Measurements from ENCODE around the gene AGPAT2.

The AGPAT2 gene

GRCh38 chr9:136722093-136722968 lies 35.1 kb upstream of the AGPAT2 start:
- Mint-ChIP-seq H3K4me1 (peaks cover 40% of the 10 kb centered on the region), H3K9me3 (no peaks in the 10 kb centered on the region), H3K36me3 (ENCODE audit: low read depth) (peaks cover 30% of the 10 kb centered on the region), H3K27me3 (ENCODE audit: low read depth, poor library complexity) (no peaks in the 10 kb centered on the region), H3K4me3 (no peak overlapping the region), H3K27ac (no peak overlapping the region)
- TF ChIP-seq CTCF (IDR thresholded peaks at IDR 0.05), result no peak
- DNase-seq, result no peak

DNA sequence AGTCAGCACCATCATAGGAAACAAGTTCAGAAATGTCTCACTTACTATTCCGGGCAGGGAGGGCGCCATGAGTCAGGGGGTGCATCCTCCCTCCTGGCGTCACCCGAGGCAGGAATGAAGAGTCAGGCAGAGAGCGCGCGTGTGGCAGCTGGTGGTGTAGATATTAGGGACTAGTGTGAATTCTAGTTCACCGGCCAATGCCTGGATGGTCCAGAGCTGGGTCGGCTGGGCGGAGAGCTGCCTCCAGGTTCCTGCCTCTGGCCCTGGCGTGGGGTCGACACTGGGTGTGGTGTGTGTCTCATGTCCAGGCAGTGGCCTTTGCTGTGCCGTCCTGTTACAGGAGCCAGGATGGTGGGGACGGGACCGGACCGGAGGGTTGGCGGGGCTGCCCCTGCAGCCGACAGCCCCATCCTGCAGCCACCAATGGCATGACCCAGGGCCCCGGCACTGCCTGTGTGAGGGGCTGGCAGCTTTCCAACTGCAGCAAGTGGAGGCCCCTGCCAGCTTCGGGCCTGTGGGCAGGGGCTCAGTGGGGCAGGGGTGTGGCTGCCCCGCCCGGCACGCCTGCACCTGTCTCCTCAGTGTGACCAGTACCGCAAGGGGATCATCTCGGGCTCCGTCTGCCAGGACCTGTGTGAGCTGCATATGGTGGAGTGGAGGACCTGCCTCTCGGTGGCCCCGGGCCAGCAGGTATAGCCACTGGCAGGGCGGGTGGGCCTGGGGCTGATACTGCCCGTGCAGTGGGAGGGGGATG lies 34.3 kb upstream of the AGPAT2 start:
- no peak for TF ChIP-seq CTCF (IDR thresholded peaks at IDR 0.05)
- Mint-ChIP-seq H3K9me3 (no peaks in the 10 kb centered on the region), H3K4me3 (no peak overlapping the region), H3K27ac (peak overlapping the region; percentile 72), H3K27me3 (ENCODE audit: low read depth, poor library complexity) (no peaks in the 10 kb centered on the region), H3K4me1 (peaks cover 31% of the 10 kb centered on the region), H3K36me3 (ENCODE audit: low read depth) (peaks cover 25% of the 10 kb centered on the region)
- DNase-seq, result no peak

GRCh38 chr9:136720898-136721338 lies 33.7 kb upstream of the AGPAT2 start:
- H3K4me1 Mint-ChIP-seq, result peaks cover 28% of the 10 kb centered on the region
- no peaks in the 10 kb centered on the region for H3K27me3 Mint-ChIP-seq (ENCODE audit: low read depth, poor library complexity)
- peaks cover 19% of the 10 kb centered on the region for H3K36me3 Mint-ChIP-seq (ENCODE audit: low read depth)
- DNase-seq, result no peak
- TF ChIP-seq CTCF (IDR thresholded peaks at IDR 0.05), result no peak
- no peak overlapping the region for H3K4me3 Mint-ChIP-seq
- peak overlapping the region; percentile 72 for H3K27ac Mint-ChIP-seq
- no peaks in the 10 kb centered on the region for H3K9me3 Mint-ChIP-seq

DNA sequence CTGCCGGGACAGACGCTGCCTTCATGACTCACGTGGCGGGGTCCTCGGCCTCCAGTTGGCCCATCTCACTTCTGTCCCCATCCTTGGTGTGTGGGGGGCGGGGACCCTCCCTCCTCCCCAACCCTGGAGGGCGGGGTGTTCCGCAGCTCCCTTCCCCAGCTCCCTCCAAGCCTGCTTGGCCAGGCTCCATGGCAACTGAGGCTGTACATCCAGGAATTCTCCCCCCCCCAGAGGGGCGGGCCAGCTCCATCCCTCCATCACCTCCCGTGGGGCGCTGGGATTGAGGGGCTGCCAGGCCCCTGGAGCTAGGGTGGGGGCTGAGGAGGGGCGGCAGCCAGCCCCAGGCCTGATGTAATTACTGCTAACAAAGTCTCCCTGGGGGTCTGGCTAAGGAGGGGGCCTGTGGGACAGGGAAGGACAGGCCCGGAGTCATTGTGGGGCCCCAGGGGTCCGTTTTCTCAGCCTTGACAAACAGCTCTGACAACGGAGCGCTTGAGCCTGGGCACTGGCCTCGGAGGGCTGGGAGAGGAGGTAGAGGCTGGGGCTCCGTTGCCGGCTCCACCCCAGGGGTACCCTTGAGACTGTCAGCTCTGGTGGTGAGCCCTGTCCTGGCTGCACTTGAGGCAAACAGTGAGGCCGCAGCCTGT lies 33.1 kb upstream of the AGPAT2 start:
- no peak for TF ChIP-seq CTCF (IDR thresholded peaks at IDR 0.05)
- DNase-seq, result peak; percentile 55
- no peaks in the 10 kb centered on the region for H3K27me3 Mint-ChIP-seq (ENCODE audit: low read depth, poor library complexity)
- no peak overlapping the region for H3K4me3 Mint-ChIP-seq
- H3K27ac Mint-ChIP-seq, result peak overlapping the region; percentile 64
- peaks cover 27% of the 10 kb centered on the region for H3K4me1 Mint-ChIP-seq
- peaks cover 14% of the 10 kb centered on the region for H3K36me3 Mint-ChIP-seq (ENCODE audit: low read depth)
- H3K9me3 Mint-ChIP-seq, result no peaks in the 10 kb centered on the region

GRCh38 chr9:136719195-136719880 lies 32.1 kb upstream of the AGPAT2 start:
- Mint-ChIP-seq H3K9me3 (no peaks in the 10 kb centered on the region), H3K27me3 (ENCODE audit: low read depth, poor library complexity) (no peaks in the 10 kb centered on the region), H3K27ac (no peak overlapping the region), H3K4me3 (no peak overlapping the region), H3K4me1 (peaks cover 27% of the 10 kb centered on the region), H3K36me3 (ENCODE audit: low read depth) (peaks cover 9% of the 10 kb centered on the region)
- no peak for TF ChIP-seq CTCF (IDR thresholded peaks at IDR 0.05)
- DNase-seq, result no peak

All from nephron progenitor cell (in vitro differentiated cells).